Measurements from ENCODE around the gene ADGRG7.

DNA sequence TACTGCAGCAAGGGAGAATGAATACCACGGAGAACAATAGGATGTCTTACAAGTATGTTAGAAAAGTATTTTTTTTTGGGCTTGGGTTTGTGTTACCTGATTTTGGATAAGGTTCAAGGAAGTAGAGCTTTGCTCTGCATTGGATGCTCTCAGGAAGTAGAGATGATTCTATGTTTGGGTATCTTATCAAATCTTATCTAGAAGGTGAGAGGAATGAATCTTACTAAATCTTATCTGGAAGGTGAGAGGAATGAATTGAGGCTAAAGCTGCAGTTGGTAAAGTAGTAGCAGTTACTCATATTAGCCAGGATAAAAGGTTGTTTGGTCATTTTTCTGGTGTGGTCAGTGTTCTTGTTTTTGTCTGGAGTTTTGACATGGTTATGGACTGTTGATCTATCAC, 117.3 kb downstream of the ADGRG7 start:
- TF ChIP-seq GATA2 (IDR thresholded peaks at IDR 0.05; ENCODE audit: low read depth, low read length) (no peak), GATA3 (IDR thresholded peaks at IDR 0.05; ENCODE audit: low read depth, low read length) (no peak)

Measured in SH-SY5Y (cell line).